Body of pancreas (tissue), 4 donors: ENCODE data around the gene MYORG.

ENCODE experiments used
- POLR2A ChIP-seq, 3 donors: fragments of 450-650 bp; IDR thresholded peaks; one replicate each; pipeline ENCODE4 v1.6.1; 2016; ENCODE audit warnings: antibody characterized with exemption in 3 of 3, mild to moderate bottlenecking in 2 of 3
- TF ChIP-seq, protein P1 (sequence below), 7 experiments: fragments of 450-650 bp in 4 of 7; fragments of 200-600 bp in 3 of 7; sonication (generic) in 3 of 7; IDR thresholded peaks; one replicate each; pipeline ENCODE4 v1.5.1; 2016 to 2019; ENCODE audit warnings: antibody characterized with exemption in 7 of 7

GRCh38 chr9:34381323-34381722 lies 4.6 kb upstream of the MYORG start:
- TF ChIP-seq, protein P1, sequence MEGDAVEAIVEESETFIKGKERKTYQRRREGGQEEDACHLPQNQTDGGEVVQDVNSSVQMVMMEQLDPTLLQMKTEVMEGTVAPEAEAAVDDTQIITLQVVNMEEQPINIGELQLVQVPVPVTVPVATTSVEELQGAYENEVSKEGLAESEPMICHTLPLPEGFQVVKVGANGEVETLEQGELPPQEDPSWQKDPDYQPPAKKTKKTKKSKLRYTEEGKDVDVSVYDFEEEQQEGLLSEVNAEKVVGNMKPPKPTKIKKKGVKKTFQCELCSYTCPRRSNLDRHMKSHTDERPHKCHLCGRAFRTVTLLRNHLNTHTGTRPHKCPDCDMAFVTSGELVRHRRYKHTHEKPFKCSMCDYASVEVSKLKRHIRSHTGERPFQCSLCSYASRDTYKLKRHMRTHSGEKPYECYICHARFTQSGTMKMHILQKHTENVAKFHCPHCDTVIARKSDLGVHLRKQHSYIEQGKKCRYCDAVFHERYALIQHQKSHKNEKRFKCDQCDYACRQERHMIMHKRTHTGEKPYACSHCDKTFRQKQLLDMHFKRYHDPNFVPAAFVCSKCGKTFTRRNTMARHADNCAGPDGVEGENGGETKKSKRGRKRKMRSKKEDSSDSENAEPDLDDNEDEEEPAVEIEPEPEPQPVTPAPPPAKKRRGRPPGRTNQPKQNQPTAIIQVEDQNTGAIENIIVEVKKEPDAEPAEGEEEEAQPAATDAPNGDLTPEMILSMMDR (IDR thresholded peaks at IDR 0.05) = no peak
- TF ChIP-seq POLR2A (IDR thresholded peaks at IDR 0.05) = no peak
